Measurements from ENCODE around the gene RNF8.
"Not testable (repeated sequence)": the region's sequence is repeated elsewhere in the genome, so short reads cannot be mapped to it uniquely, and the experiment has no call there.

RNF8 gene

GRCh38 chr6:37321516-37322415 is 32.0 kb upstream of the RNF8 start:
- no peak for DNase-seq

GRCh38 chr6:37323580-37323979 is 30.2 kb upstream of the RNF8 start:
- no peak for DNase-seq

GRCh38 chr6:37324131-37325033 is 29.4 kb upstream of the RNF8 start:
- DNase-seq, result no peak

- not testable (repeated sequence) for DNase-seq
These were observed 23.4 kb upstream of the RNF8 start for GRCh38 chr6:37330345-37330744.

DNA sequence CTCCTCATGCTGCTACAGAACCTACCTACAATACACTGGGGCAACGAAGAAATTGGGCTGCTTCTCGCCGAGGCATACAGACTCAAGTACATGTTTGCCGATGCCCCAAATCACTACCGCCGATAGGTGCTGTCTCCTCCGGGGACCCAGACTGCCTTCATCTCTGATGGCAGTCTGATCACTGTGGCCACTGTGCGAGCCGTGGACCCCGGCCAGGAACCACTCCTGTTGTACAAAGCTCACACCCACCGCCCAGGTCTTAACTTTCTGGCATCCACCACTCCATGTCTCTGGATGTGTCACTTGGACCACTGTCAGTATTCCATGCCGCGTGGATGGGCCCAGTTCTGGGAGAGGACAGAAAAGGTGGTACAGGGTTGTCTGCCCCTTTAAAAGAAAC is 22.7 kb upstream of the RNF8 start:
- no peak for DNase-seq

- no peak for DNase-seq
These were observed 20.9 kb upstream of the RNF8 start for GRCh38 chr6:37332894-37333293.

GRCh38 chr6:37334047-37334446 is 19.7 kb upstream of the RNF8 start:
- no peak for DNase-seq

- DNase-seq, result not testable (repeated sequence)
These were observed 15.5 kb upstream of the RNF8 start for GRCh38 chr6:37338317-37338716.

- no peak for DNase-seq
These were observed 15.0 kb upstream of the RNF8 start for GRCh38 chr6:37338745-37339255.

DNA sequence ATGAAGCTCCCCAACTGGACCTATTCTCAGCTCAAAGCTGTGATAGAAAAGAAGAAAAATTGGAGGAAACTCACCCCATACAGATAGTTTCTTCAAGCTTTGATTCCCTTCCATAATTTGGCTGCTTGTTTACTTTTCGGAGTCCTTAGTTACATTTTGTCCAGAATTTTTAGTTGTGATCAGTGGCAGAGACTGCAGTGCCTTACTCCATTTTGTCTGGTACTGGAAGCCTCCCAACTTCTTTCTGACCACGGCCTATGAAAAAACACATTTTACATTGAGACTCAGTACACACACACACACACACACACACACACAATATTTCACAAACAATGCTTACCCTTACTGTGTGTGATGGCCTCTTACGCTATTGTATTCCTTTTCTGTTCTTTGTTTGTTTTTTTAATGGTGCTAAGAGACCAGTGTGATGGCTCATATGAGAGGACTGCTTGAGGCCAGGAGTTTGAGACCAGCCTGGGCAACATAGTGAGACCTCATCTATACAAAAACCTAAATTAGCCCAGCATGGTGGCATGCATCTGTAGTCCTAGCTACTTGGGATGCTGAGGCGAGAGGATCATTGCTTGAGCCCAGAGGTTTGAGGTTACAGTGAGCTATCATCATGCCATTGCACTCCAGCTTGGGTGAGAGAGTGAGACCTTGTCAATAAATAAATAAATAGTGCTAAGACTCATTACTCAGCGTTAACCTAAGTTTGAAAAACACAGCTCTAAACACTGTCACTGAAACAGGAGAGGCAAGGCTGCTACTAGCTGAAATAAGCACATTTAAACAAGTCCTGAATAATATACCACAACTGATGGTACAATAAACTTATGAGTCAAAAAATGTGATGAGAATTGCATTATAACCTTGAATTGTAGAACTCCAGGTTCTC is 13.8 kb upstream of the RNF8 start:
- no peak for DNase-seq

GRCh38 chr6:37340639-37340943 is 13.2 kb upstream of the RNF8 start:
- DNase-seq, result no peak

- DNase-seq, result no peak
These were observed 10.5 kb upstream of the RNF8 start for GRCh38 chr6:37343248-37343647.

DNA sequence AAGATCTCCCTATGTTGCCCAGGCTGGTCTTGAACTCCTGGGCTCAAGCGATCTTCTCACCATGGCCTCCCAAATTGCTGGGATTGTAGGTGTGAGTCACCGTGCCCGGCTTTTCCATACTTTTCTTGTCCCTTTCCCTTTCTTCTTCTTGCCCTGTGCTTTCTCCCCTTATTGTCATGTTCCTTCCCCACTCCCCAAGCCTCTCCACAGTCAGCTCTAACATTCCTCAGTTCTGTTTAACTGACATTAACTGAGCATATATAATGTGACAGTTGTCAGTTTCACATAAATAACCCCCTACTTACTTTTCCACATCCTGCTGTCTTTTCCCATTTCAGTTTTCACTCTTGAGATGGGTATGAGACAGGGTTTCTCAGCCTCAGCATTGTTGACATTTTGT is 9.5 kb upstream of the RNF8 start:
- no peak for DNase-seq

GRCh38 chr6:37345804-37346203 is 8.0 kb upstream of the RNF8 start:
- not testable (repeated sequence) for DNase-seq

DNA sequence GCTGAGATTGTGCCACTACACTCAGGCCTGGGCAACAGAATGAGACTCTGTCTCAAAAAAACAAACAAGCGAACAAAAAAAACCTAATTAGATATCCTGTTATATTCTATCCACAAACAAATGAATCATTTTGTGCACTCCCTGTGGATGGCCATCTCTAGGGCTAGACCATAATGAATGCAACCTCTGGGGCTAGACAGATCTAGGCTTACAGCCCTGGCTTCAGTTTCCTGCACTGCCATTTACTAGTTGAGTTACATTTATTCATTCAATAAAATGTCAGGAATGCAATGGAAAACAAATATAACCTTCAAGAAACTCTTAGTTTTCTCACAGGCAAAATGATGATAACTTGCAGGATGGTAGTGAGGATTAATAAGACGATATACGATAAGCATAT is 6.6 kb upstream of the RNF8 start:
- DNase-seq, result no peak

- DNase-seq, result no peak
These were observed 6.1 kb upstream of the RNF8 start for GRCh38 chr6:37347670-37348111.

DNA sequence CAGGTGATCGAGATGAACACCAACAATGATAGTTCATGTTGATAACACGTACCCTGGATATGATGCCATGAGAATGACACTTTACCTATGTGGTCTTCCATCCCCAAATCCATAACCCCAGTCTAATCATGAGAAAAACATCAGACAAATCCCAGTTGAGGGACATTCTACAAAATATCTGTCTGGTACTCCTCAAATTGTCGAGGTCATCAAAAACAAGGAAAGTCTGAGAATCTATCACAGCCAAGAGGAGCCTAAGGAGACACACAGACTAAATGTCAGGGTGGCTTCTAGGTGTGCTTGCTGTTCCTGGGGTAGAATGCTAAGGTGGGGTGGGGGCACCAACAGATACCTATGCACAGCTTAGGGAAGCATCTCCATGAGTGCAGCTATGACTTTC is 2.8 kb upstream of the RNF8 start:
- DNase-seq, result no peak

DNA sequence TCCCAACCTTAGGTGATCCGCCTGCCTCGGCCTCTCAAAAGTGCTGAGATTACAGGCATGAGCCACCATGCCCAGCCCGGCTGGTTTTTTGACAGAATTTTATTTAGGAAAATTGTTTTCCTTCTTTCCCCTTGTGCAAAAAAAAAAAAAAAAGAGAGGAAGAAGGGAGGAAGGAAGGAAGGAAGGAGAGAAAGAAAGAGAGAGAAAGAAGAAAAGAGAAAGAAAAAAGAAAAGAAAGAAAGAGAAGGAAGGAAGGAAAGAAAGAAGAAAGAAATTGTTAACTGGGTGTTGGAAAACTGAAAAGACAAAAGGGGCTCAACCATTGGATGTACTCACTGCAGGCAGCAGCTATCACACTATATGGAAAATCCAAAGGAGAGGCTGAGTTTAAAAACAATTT is 1.4 kb upstream of the RNF8 start:
- no peak for DNase-seq

DNA sequence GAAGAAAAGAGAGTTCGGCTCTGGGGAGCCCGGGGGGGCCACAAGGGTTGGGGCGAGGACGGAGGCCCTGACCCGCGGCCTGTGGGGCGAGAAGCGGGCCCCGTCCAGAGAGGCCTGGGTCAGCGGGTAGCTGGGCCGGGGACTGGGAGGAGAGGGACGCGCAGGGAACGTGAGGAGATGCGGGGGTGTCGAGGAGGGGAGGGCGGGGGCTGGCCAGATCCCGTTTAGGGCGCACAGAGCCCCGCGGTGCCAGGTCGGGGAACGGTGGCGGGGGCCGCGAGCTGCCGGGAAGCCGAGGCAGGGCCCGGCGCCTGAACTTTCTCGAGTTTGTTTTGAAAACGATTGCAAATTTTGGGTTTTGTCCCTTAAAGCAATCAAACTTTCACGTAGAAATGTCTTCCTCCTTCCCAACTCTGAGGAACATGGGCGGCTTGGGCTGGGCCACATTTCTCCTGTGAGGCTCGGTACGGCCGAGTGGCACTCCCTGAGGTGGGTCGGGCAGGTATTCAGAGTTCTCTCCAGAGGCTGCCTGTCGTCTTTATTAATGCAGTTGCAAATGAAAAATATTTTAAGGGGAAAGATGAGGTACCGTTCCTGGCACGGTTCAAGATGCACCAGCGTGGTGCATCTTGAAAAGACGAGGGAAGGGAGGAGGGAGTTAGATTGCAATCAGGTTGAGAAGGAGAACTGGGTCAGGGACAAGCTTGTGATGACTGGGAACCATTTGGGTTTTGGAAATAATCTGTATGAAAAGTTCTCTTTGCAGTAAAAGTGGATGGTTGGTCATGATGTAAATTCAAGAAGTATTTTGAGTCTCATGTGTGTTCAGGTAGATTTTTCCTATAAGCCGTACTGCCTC is 972 bp downstream of the RNF8 start:
- no peak for DNase-seq

GRCh38 chr6:37357288-37357687 is 3.5 kb downstream of the RNF8 start:
- DNase-seq, result no peak

DNA sequence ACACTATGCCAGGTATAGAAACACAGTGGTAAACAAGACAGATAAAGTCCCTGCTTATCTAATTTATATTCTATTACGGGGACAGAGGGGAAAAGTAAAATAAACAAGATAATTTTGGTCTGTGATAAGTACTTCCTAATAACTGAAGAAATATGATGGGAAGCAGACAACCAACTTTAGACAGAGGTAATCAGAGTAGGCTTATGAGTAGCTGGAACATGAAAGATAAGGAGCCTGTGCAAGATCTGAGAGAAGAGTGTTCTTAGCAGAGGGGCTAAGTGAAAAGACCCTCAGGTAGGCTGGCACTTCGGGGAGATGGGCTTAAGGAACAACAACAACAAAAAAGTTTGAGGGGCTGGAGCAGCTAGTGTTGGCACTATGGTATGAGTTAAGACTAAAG is 4.1 kb downstream of the RNF8 start:
- DNase-seq, result no peak

- no peak for DNase-seq
These were observed 5.3 kb downstream of the RNF8 start for GRCh38 chr6:37359039-37359438.

Data from GOT3 (cell line).